Forelimb muscle (tissue), 1 donor: Measurements from ENCODE around the gene BRCA1. TPM values are rescaled to one million over a fixed set of nuclear protein-coding genes. Genes with fewer than 3 reads are reported as not detected.
"Not testable (repeated sequence)": the region's sequence is repeated elsewhere in the genome, so short reads cannot be mapped to it uniquely, and the experiment has no call there.

Source experiments
- DNase-seq: peaks from one replicate; pipeline ENCODE4 v3.0.0-alpha.2; 2013; ENCODE audit warnings: low read depth
- polyA plus RNA-seq: library from polyadenylated mRNA; unstranded; fragments of 120-200 nt; gene quantifications from one replicate; pipeline ENCODE4 v1.2.1, GENCODE V29; 2013; ENCODE audit not compliant: insufficient read length

The BRCA1 gene
- polyA plus RNA-seq, 1 donor: 8.9 TPM

DNA sequence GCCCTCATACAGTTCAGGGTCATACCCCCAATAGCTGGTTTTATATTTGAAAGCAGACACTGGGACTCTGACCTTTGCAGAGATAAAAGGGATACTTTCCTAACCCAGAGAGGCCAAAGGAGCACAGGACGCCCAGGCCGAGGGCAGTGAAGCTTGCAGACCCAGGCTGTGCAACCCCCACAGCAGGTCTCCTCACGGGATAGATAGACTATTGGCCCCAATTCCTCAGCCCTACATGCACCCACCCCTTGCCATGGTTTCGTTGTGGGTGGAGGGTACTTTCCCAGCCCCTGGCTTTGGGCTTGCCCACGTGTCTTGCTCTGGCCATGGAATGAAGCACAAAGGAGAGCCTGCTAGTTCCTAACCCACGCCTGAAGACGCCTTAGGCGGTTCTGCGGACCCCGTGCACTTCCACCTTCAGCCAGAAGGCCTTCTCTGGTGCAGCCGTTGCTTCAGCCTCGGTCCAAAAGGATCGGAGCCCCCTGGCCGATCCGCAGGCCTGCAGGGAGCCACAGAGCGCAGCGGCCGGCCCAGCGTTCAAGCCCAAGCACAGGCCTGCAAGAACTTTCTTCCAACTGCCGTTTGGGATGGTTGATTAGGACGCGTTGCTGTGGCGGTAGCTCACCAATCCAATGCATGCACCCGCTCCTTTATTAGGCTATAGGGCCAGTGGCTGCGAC, 9.8 kb upstream of the BRCA1 start:
- no peak for DNase-seq

DNA sequence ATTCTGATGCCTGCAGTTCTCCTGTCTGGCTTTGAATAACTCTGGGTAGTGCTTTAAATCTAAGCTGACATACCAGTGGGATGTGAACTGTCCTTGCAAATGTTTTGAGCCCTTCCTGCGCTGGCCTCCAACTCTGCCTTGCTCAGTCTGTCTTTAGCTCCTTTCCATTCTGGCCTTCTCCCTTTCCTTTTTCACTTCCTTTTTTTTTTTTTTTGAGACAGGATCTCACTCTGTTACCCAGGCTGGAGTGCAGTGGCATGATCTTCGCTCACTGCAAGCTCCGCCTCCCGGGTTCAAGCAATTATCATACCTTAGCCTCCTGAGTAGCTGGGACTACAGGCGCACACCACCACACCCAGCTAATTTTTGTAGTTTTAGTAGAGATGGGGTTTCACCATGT, 8.3 kb upstream of the BRCA1 start:
- not testable (repeated sequence) for DNase-seq

DNA sequence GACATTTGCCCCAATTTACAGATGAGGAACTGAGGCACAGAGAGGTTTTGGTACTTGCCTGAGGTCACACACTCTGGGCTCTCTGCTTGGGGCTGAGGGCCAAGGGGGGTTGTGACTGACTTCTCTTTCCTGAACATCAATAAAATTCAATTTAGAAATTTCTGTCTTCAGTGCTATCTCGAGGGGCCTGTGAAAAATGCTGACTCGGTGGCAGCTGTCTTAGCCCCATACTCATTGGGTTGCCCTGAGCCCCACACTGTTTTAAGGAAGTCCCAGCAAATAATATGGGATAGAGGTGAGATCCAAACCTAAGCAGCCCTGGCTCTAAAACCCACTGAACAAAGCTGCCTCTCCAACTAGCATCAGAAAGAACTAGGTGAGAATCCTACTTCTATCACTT, 7.0 kb upstream of the BRCA1 start:
- no peak for DNase-seq

DNA sequence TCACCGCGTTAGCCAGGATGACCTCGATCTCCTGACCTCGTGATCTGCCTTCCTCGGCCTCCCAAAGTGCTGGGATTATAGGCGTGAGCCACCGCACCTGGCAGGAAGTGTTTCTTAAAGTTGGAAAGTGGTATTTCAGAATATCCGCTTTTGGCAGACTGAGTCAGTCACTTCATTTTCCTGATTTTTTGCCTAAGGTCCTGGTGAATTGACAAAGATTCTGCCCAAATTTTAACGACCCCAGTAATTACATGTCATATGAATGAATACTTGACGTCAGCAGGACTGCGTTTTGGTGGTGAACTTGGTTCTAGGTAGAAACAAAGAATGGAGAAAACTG, 4.5 kb upstream of the BRCA1 start:
- DNase-seq: no peak

DNA sequence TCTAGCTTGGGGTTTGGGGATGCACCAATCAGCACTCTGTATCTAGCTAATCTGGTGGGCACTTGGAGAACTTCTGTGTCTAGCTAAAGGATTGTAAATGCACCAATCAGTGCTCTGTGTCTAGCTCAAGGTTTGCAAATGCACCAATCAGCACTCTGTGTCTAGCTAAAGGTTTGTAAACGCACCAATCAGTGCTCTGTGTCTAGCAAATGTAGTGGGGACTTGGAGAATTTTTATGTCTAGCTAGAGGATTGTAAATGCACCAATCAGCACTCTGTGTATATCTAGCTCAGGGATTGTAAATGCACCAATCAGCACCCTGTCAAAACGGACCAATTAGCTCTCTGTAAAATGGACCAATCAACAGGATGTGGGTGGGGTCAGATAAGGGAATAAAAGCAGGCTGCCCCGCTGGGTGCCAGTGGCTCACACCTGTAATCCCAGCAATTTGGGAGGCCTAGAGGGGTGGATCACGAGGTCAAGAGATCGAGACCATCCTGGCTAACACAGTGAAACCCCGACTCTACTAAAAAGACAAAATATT, 2.2 kb upstream of the BRCA1 start:
- not testable (repeated sequence) for DNase-seq

DNA sequence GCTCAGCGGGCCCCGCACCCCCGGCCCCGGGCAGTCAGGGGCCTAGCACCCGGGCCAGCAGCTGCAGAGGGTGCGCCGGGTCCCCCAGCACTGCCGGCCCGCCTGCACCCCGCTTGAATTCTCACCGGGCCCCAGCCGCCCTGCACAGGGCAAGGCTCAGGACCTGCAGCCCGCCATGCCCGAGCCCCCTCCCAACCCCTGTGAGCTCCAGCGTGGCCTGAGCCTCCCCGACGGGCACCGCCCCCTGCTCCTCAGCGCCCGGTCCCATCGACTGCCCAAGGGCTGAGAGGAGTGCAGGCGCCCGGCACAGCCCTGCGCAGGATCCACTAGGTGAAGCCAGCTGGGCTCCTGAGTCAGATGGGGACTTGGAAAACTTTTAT, 1.7 kb upstream of the BRCA1 start:
- DNase-seq: no peak

DNA sequence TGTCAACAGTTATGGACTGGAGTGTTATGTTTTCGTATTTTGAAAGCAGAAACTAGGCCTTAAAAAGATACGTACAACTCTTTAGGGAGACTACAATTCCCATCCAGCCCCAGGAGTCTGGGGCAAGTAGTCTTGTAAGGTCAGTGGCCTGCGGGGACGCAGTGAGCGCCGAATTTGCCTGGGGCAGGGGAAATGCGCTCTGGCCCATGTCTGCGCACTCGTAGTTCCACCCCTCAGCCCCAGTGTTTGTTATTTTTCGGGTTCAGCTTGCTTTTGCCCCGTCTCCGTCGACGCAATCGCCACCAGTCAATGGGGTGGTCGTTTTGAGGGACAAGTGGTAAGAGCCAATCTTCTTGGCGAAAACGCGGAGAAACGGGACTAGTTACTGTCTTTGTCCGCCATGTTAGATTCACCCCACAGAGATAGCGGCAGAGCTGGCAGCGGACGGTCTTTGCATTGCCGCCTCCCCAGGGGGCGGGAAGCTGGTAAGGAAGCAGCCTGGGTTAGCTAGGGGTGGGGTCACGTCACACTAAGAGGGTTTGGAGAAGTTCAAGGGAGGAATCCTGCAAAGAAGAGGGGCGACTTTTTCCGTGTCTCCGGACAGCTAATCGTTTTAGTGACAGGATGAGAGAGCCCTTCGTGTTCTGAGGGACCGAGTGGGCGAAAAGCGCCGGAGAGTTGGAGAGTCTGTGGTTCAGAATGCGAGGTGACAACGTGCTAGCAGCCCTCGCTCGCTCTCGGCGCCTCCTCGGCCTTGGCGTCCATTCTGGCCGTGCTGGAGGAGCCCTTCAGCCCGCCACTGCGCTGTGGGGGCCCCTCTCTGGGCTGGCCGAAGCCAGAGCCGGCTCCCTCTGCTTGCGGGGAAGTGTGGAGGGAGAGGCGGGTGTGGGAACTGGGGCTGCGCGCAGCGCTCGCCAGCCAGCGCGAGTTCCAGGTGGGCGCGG, 1.1 kb upstream of the BRCA1 start:
- no peak for DNase-seq

DNA sequence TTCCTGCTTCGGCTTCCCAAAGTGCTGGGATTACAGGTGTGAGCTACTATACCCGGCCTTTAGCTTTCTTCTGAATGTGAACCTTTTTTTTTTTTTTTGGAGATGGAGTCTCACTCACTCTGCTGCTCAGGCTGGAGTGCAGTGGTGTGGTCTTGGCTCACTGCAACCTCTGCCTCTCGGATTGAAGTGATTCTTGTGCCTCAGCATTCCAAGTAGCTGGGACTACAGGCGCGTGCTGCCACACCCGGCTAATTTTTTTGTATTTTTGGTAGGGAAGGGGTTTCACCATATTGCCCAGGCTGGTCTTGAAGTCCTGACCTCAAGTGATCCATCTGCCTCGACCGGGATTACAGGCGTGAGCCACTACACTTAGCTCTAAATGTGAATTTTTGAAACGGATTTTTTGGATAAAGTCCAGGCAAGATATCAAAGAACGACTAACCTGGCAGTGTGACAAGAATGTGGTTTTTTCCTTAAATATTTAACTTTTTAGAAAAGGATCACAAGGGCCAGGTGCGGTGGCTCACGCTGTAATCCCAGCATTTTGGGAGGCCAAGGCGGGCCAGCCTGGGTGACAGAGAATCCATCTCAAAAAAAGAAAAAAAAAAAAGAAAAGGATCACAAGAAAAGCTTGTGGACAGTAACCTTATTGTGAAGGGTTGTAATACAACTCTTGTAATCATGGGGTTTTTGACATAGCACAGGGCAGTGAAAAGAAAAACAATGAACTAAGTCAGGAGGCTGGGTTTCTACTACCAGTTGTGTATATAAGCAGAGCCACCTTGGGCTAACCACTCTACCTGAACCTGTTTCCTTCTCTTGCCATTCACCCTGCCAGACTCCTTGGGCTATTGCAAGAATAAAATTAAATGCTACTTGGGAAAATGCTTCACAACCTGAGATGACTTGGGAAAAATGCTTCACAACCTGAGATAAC, 6.2 kb downstream of the BRCA1 start:
- DNase-seq: no peak

DNA sequence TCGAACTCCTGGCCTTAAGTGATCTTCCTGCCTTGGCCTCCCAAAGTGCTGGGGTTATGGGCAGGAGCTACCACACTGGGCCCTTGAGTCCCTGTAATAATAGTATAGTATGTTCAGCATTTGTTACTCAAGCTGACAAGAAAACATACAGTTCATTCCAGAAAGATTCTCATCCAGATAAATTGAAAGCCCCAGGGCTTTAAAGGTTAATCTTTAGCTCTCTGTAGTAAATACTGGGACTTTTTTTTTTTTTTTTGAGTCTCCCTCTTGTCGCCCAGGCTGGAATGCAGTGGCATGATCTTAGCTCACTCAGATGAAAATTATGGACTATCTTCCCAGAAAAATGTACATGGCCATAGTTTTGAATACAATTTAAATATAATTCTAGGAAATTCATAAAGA, 11.0 kb downstream of the BRCA1 start:
- DNase-seq: no peak

DNA sequence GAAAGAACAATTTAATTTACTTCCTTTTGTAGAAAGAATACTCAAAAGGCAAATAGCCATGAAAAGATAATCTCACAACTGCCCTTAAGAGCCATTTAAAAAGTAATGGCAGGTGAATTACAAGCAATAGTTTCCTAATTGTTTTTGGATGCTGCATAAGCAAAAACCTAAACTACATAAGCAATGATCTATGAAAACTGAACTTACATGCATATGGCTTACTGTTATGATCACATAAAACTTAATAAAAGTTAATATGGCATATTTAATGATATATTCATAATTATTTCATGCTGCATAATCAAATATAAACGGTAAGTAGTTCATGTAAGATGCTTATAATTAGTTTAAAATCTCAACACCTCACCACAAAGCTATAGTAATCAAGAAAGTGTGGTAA, 18.6 kb downstream of the BRCA1 start:
- DNase-seq: no peak

DNA sequence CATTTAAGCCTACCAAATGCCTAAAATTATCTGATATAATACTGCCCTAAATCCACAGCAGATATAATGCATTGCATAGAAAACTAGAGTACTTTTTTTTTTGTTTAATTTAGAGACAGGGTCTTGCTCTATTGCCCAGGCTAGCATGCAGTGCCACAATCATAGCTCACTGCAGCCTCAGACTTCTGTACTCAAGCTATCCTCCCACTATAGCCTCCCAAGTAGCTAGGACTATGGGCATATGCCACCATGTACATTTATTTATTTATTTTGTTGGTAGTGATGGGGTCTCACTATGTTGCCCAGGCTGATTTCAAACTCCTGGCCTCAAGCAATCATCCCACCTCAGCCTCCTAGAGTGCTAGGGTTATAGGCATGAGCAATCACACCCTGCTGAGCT, 20.0 kb downstream of the BRCA1 start:
- DNase-seq: no peak

DNA sequence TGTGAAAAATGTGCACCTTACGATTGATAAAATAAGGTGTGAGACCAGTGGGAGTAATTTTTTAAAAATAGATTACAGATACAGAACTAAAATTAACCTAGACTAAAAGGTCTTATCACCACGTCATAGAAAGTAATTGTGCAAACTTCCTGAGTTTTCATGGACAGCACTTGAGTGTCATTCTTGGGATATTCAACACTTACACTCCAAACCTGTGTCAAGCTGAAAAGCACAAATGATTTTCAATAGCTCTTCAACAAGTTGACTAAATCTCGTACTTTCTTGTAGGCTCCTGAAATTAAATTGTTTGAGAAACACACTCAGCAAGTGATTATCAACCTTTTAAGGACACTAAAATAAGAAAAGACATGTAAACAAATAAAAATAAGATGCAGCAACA, 20.5 kb downstream of the BRCA1 start:
- DNase-seq: no peak

DNA sequence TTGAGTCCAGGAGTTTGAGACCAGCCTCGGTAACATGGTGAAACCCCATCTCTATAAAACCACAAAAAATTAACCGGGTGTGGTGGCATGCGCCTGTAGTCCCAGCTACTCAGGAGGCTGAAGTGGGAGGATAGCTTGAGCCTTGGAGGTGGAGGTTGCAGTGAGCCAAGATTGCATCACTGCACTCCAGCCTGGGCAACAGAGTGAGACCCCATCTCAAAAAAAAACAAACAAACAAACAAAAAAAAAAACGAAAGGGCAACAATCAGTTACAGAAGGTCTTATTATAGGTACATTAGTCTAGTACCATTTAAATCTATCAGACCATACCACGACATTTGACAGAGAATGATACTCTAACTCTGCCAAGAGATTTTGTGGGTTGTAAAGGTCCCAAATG, 29.8 kb downstream of the BRCA1 start:
- DNase-seq: not testable (repeated sequence)

DNA sequence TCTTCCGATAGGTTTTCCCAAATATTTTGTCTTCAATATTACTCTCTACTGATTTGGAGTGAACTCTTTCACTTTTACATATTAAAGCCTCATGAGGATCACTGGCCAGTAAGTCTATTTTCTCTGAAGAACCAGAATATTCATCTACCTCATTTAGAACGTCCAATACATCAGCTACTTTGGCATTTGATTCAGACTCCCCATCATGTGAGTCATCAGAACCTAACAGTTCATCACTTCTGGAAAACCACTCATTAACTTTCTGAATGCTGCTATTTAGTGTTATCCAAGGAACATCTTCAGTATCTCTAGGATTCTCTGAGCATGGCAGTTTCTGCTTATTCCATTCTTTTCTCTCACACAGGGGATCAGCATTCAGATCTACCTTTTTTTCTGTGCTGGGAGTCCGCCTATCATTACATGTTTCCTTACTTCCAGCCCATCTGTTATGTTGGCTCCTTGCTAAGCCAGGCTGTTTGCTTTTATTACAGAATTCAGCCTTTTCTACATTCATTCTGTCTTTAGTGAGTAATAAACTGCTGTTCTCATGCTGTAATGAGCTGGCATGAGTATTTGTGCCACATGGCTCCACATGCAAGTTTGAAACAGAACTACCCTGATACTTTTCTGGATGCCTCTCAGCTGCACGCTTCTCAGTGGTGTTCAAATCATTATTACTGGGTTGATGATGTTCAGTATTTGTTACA, 30.9 kb downstream of the BRCA1 start:
- DNase-seq: no peak

DNA sequence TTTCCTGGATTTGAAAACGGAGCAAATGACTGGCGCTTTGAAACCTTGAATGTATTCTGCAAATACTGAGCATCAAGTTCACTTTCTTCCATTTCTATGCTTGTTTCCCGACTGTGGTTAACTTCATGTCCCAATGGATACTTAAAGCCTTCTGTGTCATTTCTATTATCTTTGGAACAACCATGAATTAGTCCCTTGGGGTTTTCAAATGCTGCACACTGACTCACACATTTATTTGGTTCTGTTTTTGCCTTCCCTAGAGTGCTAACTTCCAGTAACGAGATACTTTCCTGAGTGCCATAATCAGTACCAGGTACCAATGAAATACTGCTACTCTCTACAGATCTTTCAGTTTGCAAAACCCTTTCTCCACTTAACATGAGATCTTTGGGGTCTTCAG, 32.3 kb downstream of the BRCA1 start:
- DNase-seq: no peak

DNA sequence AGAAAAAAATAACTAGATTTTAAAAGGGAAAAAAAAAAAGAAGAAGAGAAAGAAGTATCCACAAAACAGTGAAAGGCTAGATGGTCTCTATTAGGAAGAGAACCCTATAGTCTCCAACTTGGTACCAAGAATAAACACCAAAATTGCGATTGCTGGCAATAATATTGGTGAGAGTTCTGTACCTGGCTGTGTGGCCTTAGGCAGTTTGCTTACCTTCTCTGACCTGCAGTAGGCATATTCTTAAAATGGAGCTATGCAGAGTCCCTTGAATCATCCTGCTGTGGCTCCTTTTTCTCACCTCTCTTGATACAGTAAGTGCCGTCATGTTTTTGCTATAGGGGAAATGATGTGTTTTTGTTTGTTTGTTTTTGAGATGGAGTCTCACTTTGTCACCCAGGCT, 35.1 kb downstream of the BRCA1 start:
- DNase-seq: no peak

DNA sequence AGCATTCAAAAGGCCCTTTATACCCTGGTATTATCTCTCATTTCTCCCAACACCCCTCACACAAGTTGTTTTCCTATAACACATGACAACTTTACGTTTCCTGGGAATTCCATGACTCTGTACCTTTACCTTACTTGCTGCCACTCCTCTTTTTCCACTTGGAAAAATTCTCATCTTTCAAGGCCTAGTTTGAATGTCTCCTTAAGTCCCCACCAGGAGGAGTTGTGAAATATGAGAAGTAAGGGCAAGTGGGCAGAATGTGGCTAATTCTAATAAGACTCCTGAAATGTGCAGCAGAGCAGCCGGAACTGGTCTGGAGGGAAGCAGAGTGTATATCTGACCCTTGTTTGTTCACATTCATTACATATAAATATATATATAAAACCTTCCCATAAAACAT, 39.7 kb downstream of the BRCA1 start:
- no peak for DNase-seq

DNA sequence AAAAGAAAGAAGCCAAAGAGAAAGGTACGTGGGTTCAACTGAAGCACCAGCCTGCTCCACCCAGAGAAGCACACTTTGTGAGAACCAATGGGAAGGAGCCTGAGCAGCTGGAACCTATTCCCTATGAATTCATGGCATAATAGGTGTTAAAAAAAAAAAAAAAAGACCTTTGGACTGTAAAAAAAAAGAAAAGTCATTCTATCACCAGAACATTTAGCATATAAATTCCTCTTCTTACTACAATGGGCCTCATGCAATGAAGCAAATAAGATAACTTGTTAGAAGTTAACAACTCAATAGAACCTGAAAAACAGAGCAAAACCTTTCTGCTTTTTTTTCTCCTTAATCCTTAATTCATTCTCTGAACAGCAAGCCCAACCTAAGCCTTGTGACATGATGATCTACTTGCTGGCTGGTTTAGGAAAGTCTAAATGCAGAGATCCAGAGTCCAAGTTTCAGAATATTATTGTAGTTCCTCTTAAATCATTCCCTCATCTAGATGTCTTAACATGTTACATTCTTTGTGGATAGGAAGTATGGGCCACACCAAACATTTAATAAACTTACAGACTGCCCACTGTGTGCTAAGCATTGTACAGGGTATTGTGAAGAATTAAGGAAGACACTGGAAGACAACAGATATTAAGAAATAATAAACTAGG, 45.4 kb downstream of the BRCA1 start:
- DNase-seq: no peak

DNA sequence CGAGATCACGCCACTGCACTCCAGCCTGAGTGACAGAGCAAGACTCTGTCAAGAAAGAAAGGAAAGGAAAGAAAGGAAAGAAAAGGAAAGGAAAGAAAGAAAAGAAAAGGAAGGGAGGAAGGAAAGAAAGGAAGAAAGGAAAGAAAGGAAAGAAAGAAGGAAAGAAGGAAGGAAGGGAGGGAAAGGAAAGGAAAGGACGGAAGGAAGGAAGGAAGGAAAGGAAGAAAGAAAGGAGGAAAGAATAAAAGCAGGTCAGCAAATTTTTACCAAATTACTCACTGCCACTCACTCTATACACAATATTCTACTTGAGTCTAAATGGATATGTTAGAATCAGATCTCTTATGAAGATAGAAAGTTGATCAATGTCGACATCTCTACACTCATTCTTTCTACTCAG, 50.3 kb downstream of the BRCA1 start:
- no peak for DNase-seq

DNA sequence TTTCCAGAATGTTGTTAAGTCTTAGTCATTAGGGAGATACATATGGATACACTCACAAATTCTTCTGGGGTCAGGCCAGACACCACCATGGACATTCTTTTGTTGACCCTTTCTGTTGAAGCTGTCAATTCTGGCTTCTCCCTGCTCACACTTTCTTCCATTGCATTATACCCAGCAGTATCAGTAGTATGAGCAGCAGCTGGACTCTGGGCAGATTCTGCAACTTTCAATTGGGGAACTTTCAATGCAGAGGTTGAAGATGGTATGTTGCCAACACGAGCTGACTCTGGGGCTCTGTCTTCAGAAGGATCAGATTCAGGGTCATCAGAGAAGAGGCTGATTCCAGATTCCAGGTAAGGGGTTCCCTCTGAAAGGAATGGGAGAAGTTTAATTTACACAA, 54.3 kb downstream of the BRCA1 start:
- DNase-seq: no peak

DNA sequence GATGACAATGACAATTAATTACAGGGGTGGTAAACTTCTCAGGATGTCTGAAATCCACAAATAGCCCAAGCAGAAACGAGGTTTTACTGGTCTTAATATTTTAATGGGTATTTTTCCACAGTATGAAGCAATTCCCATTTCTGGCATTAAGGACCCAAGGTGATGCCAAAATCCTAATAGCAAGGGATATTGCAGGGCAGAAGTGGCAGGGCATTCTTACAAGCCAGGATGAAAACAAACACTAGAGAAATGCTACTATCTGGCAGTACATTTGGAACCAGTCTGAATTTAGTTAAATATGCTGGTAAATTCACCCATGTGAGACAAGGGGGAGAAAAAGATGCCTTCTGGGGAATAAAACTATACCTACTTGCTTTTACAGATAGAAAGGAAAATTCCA, 54.9 kb downstream of the BRCA1 start:
- DNase-seq: no peak
